ENCODE results near the gene B4GALT2. TPM values are rescaled to one million over a fixed set of nuclear protein-coding genes. Genes with fewer than 3 reads are reported as not detected.
A peak's percentile ranks its signal among the peaks of the same experiment; 100 is the strongest.

Gene B4GALT2, protein sequence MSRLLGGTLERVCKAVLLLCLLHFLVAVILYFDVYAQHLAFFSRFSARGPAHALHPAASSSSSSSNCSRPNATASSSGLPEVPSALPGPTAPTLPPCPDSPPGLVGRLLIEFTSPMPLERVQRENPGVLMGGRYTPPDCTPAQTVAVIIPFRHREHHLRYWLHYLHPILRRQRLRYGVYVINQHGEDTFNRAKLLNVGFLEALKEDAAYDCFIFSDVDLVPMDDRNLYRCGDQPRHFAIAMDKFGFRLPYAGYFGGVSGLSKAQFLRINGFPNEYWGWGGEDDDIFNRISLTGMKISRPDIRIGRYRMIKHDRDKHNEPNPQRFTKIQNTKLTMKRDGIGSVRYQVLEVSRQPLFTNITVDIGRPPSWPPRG
- total RNA-seq = 39.1 TPM
- long read RNA-seq, transcript B4GALT2-203 (7 exons, 2,203 nt) = major isoform, 44 of 69 reads
- long read RNA-seq, partial matches to known transcripts = 6 of 69 reads
- long read RNA-seq, other reads (novel, unspliced or antisense) = 19 of 69 reads

- intact Hi-C loops (cut with DNase I) = no loop called here
- ATAC-seq = no peak
- DNase-seq (ENCODE audit: missing footprints) = peak; percentile 75
These were observed at the start of gene B4GALT2 for GRCh38 chr1:43978551-43979260. TSS of gene B4GALT2 (plus strand) at chr1:43979210. CDS start at chr1:43981161, 1,951 bp downstream.

GRCh38 chr1:43930168-43930948, 48.7 kb upstream of the B4GALT2 start:
- intact Hi-C loops (cut with DNase I) = loop anchor here (5.0 to 10.0 kb wide), 2 partner anchors 48 to 96 kb away; no protein-coding TSS in a partner anchor
- no peak for ATAC-seq
- DNase-seq (ENCODE audit: missing footprints) = no peak

GRCh38 chr1:43930949-43931275, 48.1 kb upstream of the B4GALT2 start:
- no peak for DNase-seq (ENCODE audit: missing footprints)
- ATAC-seq = no peak
- intact Hi-C loops (cut with DNase I) = loop anchor here (5.0 to 10.0 kb wide), 2 partner anchors 49 to 96 kb away; no protein-coding TSS in a partner anchor

GRCh38 chr1:43931711-43932660, 47.0 kb upstream of the B4GALT2 start:
- DNase-seq (ENCODE audit: missing footprints) (no peak), ATAC-seq (no peak)
- intact Hi-C loops (cut with DNase I) = loop anchor here (5.0 to 10.0 kb wide), 2 partner anchors 50 to 97 kb away; no protein-coding TSS in a partner anchor

GRCh38 chr1:43932786-43933385, 46.1 kb upstream of the B4GALT2 start:
- ATAC-seq (no peak), DNase-seq (ENCODE audit: missing footprints) (no peak)
- intact Hi-C loops (cut with DNase I) = loop anchor here (5.0 to 10.0 kb wide), 2 partner anchors 51 to 98 kb away; no protein-coding TSS in a partner anchor

- DNase-seq (ENCODE audit: missing footprints) = no peak
- ATAC-seq = no peak
- intact Hi-C loops (cut with DNase I) = loop anchor here (1.0 to 10.0 kb wide), 4 partner anchors 51 to 405 kb away; no protein-coding TSS in a partner anchor
These were observed 45.5 kb upstream of the B4GALT2 start, which contains the start of gene ARTN for GRCh38 chr1:43933386-43934100. TSS of gene ARTN (plus strand) at chr1:43933801. CDS start at chr1:43935657, 1,856 bp downstream.

DNA sequence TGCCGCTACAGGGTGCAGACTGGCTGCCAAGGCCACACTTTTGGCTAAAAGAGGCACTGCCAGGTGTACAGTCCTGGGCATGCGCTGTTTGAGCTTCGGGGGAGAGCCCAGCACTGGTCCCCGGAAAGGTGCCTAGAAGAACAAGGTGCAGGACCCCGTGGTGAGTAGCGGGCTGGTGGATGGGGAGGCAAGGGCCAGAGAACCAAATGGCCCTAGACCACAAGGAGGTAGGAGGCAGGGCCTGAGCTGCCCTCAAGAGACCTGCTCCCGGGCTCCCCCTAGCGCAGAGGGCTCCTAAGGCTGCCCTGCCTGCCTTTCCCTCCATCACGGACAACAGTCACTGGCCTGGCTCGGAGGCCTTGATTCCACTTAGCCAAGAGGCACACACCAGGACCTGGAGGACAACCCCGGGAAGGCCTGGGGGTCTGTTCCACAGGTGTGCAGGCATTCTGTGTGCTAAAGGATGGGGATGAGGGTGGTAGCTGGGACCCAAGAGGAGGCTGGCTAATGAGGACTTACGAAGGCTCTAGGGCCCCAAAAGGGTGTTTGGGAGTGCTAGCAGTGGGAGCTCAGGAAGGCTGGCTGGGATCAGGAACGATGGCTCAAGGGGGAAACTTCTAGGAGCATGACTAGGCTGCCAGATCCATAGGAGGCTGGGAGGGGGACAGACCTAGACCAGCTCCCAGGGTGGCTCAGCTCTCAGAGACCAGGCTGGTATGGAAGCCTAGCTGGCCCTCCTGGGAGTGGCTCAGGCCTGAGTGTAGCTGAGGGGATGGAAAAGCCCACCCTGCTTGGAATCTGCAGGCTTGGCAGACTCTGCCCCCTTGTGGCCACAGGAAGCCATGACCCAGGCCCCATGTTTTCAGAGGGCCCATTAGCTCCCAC, 44.7 kb upstream of the B4GALT2 start:
- peak; percentile 79 for DNase-seq (ENCODE audit: missing footprints)
- peak; percentile 49 for ATAC-seq
- intact Hi-C loops (cut with DNase I) = loop anchor here (1.0 to 10.0 kb wide), 4 partner anchors 52 to 406 kb away; no protein-coding TSS in a partner anchor

GRCh38 chr1:43934986-43935324, 44.1 kb upstream of the B4GALT2 start:
- intact Hi-C loops (cut with DNase I) = loop anchor here (1.0 to 10.0 kb wide), 4 partner anchors 53 to 406 kb away; no protein-coding TSS in a partner anchor
- DNase-seq (ENCODE audit: missing footprints) (no peak), ATAC-seq (no peak)

DNA sequence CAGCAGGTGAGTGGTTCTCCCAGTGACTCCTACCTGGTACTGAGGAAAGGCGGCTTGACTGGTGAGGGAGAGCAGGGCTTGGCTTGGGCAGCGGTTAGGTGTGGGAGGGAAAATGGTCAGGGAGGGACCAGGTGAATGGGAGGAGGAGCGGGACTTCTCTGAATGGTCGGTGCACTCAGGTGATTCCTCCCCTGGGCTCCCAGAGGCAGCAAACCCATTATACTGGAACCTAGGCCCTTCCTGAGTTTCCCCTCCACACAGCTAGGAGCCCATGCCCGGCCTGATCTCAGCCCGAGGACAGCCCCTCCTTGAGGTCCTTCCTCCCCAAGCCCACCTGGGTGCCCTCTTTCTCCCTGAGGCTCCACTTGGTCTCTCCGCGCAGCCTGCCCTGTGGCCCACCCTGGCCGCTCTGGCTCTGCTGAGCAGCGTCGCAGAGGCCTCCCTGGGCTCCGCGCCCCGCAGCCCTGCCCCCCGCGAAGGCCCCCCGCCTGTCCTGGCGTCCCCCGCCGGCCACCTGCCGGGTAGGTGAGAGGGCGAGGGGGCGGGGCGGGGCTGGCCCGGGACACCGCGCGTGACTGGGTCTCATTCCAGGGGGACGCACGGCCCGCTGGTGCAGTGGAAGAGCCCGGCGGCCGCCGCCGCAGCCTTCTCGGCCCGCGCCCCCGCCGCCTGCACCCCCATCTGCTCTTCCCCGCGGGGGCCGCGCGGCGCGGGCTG, 43.1 kb upstream of the B4GALT2 start:
- ATAC-seq (no peak), DNase-seq (ENCODE audit: missing footprints) (no peak)
- intact Hi-C loops (cut with DNase I) = loop anchor here (2.0 to 10.0 kb wide), 2 partner anchors 101 to 407 kb away; no protein-coding TSS in a partner anchor

DNA sequence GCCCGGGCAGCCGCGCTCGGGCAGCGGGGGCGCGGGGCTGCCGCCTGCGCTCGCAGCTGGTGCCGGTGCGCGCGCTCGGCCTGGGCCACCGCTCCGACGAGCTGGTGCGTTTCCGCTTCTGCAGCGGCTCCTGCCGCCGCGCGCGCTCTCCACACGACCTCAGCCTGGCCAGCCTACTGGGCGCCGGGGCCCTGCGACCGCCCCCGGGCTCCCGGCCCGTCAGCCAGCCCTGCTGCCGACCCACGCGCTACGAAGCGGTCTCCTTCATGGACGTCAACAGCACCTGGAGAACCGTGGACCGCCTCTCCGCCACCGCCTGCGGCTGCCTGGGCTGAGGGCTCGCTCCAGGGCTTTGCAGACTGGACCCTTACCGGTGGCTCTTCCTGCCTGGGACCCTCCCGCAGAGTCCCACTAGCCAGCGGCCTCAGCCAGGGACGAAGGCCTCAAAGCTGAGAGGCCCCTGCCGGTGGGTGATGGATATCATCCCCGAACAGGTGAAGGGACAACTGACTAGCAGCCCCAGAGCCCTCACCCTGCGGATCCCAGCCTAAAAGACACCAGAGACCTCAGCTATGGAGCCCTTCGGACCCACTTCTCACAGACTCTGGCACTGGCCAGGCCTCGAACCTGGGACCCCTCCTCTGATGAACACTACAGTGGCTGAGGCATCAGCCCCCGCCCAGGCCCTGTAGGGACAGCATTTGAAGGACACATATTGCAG, 42.4 kb upstream of the B4GALT2 start:
- ATAC-seq (peak; percentile 24), DNase-seq (ENCODE audit: missing footprints) (no peak)
- intact Hi-C loops (cut with DNase I) = loop anchor here (10.0 kb wide), 1 partner anchor 102 kb away; no protein-coding TSS in a partner anchor

DNA sequence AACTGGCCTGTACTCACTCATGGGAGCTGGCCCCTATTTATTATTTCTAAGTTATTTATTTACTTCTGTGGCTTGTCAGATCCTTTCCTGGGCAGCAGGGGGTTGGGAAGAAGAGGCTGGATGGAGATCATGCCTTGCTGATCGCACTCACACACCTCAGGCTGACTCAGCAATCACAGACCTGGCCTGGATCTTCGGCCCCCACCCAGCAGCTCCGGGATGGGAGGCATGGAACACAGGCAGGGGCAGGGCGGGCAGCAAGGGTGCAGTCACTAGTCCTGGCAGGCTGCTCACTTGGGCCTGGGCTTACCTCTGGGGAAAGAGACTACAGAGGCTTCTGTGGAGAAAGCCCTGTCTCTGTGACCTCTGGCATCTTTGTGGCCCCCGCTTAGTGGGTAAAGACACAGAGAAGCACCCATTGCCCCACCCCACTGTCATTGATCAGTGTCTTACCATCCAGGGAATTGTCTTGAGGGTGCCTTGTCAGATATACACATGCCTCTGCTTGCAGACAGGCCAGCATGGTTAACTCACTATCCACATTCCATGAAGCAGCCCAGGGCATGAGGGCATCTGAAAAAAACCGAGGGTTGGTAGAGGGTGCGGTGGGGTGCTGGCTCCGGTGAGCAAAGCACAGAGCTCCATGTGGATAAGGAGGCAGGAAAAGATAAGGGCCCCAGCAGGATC, 41.7 kb upstream of the B4GALT2 start:
- DNase-seq (ENCODE audit: missing footprints) (no peak), ATAC-seq (no peak)
- intact Hi-C loops (cut with DNase I) = loop anchor here (10.0 kb wide), 1 partner anchor 103 kb away; no protein-coding TSS in a partner anchor

- ATAC-seq (no peak), DNase-seq (ENCODE audit: missing footprints) (no peak)
- intact Hi-C loops (cut with DNase I) = loop anchor here (10.0 kb wide), 1 partner anchor 104 kb away; no protein-coding TSS in a partner anchor
These were observed 40.6 kb upstream of the B4GALT2 start for GRCh38 chr1:43938383-43938782.

- ATAC-seq = peak; percentile 69
- intact Hi-C loops (cut with DNase I) = loop anchor here (10.0 kb wide), 1 partner anchor 104 kb away; no protein-coding TSS in a partner anchor
- no peak for DNase-seq (ENCODE audit: missing footprints)
These were observed 40.0 kb upstream of the B4GALT2 start for GRCh38 chr1:43938892-43939587.

Measured in Right ventricle myocardium inferior (tissue), 1 donor.